Effector memory CD4-positive, alpha-beta T cell (primary cell): ENCODE results near the gene PRPF4.

ENCODE experiments used
- DNase-seq, 3 donors: peaks; one replicate each; pipeline ENCODE4 v3.0.0-alpha.2; 2020
- H3K27ac ChIP-seq: 2 replicates; pipeline ENCODE4 v1.7.0; 2013; ENCODE audit warnings: mild to moderate bottlenecking, low read length, moderate library complexity; ENCODE audit not compliant: insufficient read depth, poor library complexity, severe bottlenecking
- H3K27me3 ChIP-seq: replicated peaks from 2 replicates; pipeline ENCODE4 v1.7.0; 2013; ENCODE audit warnings: mild to moderate bottlenecking, low read length; ENCODE audit not compliant: insufficient read depth, control insufficient read depth, poor library complexity, severe bottlenecking
- H3K36me3 ChIP-seq: 2 replicates; pipeline ENCODE4 v1.7.0; 2013; ENCODE audit warnings: mild to moderate bottlenecking, low read length, moderate library complexity; ENCODE audit not compliant: control insufficient read depth, insufficient read depth
- H3K4me1 ChIP-seq: 2 replicates; pipeline ENCODE4 v1.7.0; 2013; ENCODE audit warnings: low read length, mild to moderate bottlenecking; ENCODE audit not compliant: control insufficient read depth, insufficient read depth, poor library complexity, severe bottlenecking
- H3K4me3 ChIP-seq: 2 replicates; pipeline ENCODE4 v1.7.0; 2013; ENCODE audit warnings: low read length, low read depth, mild to moderate bottlenecking; ENCODE audit not compliant: insufficient read depth, poor library complexity, severe bottlenecking
- H3K9me3 ChIP-seq: 2 replicates; pipeline ENCODE4 v1.7.0; 2013; ENCODE audit warnings: mild to moderate bottlenecking, low read length, moderate library complexity; ENCODE audit not compliant: control insufficient read depth

PRPF4 gene

GRCh38 chr9:113261917-113262671 is 13.4 kb upstream of the PRPF4 start:
- Histone ChIP-seq H3K36me3 (no peaks in the 10 kb centered on the region), H3K4me1 (no peaks in the 10 kb centered on the region), H3K27me3 (no peaks in the 10 kb centered on the region), H3K9me3 (no peaks in the 10 kb centered on the region), H3K4me3 (no peak overlapping the region), H3K27ac (no peak overlapping the region)
- no peak for DNase-seq

- Histone ChIP-seq H3K36me3 (peaks cover 24% of the 10 kb centered on the region), H3K27ac (no peak overlapping the region), H3K27me3 (no peaks in the 10 kb centered on the region), H3K4me3 (no peak overlapping the region), H3K4me1 (no peaks in the 10 kb centered on the region), H3K9me3 (no peaks in the 10 kb centered on the region)
- no peak for DNase-seq
These were observed 9.3 kb upstream of the PRPF4 start for GRCh38 chr9:113266174-113266573.

GRCh38 chr9:113267911-113268566 is 7.4 kb upstream of the PRPF4 start:
- H3K36me3 ChIP-seq = peaks cover 41% of the 10 kb centered on the region
- H3K27me3 ChIP-seq = no peaks in the 10 kb centered on the region
- H3K9me3 ChIP-seq = no peaks in the 10 kb centered on the region

GRCh38 chr9:113269355-113269754 is 6.1 kb upstream of the PRPF4 start:
- Histone ChIP-seq H3K27me3 (no peaks in the 10 kb centered on the region), H3K27ac (no peak overlapping the region), H3K9me3 (no peaks in the 10 kb centered on the region), H3K36me3 (peaks cover 42% of the 10 kb centered on the region), H3K4me1 (no peaks in the 10 kb centered on the region), H3K4me3 (no peak overlapping the region)
- no peak for DNase-seq

More at GRCh38 chr9:113267911-113268566, 7.4 kb upstream of the PRPF4 start:
- H3K4me1 ChIP-seq = no peaks in the 10 kb centered on the region
- no peak overlapping the region for H3K27ac ChIP-seq
- DNase-seq = no peak
- no peak overlapping the region for H3K4me3 ChIP-seq

- Histone ChIP-seq H3K36me3 (peaks cover 42% of the 10 kb centered on the region), H3K4me1 (no peaks in the 10 kb centered on the region), H3K27me3 (no peaks in the 10 kb centered on the region), H3K9me3 (no peaks in the 10 kb centered on the region), H3K4me3 (no peak overlapping the region), H3K27ac (no peak overlapping the region)
- no peak for DNase-seq
These were observed 5.6 kb upstream of the PRPF4 start for GRCh38 chr9:113269871-113270270.

GRCh38 chr9:113274474-113275156 is 843 bp upstream of the PRPF4 start:
- peaks cover 35% of the 10 kb centered on the region for H3K36me3 ChIP-seq
- peak overlapping the region; percentile 95 for H3K27ac ChIP-seq
- peak overlapping the region; percentile 88 for H3K4me3 ChIP-seq
- no peaks in the 10 kb centered on the region for H3K9me3 ChIP-seq
- H3K4me1 ChIP-seq = peaks cover 5% of the 10 kb centered on the region
- no peaks in the 10 kb centered on the region for H3K27me3 ChIP-seq
- DNase-seq = peak in 1 of 3 donors; percentile 14

GRCh38 chr9:113278840-113279239 is 3.4 kb downstream of the PRPF4 start:
- Histone ChIP-seq H3K36me3 (peaks cover 43% of the 10 kb centered on the region), H3K27ac (no peak overlapping the region), H3K9me3 (no peaks in the 10 kb centered on the region), H3K4me3 (no peak overlapping the region), H3K27me3 (no peaks in the 10 kb centered on the region), H3K4me1 (peaks cover 5% of the 10 kb centered on the region)
- DNase-seq = no peak

GRCh38 chr9:113281356-113281755 is 5.9 kb downstream of the PRPF4 start:
- Histone ChIP-seq H3K27me3 (no peaks in the 10 kb centered on the region), H3K27ac (no peak overlapping the region), H3K4me1 (peaks cover 2% of the 10 kb centered on the region), H3K9me3 (no peaks in the 10 kb centered on the region), H3K4me3 (no peak overlapping the region), H3K36me3 (peaks cover 65% of the 10 kb centered on the region)
- DNase-seq = no peak

- Histone ChIP-seq H3K4me1 (no peaks in the 10 kb centered on the region), H3K9me3 (no peaks in the 10 kb centered on the region), H3K36me3 (peaks cover 83% of the 10 kb centered on the region), H3K27me3 (no peaks in the 10 kb centered on the region), H3K27ac (no peak overlapping the region), H3K4me3 (no peak overlapping the region)
- DNase-seq = no peak
These were observed 13.6 kb downstream of the PRPF4 start for GRCh38 chr9:113289091-113289490.
